ENCODE data around the gene CHST3.
"Not testable (repeated sequence)": the region's sequence is repeated elsewhere in the genome, so short reads cannot be mapped to it uniquely, and the experiment has no call there.

Gene CHST3, protein sequence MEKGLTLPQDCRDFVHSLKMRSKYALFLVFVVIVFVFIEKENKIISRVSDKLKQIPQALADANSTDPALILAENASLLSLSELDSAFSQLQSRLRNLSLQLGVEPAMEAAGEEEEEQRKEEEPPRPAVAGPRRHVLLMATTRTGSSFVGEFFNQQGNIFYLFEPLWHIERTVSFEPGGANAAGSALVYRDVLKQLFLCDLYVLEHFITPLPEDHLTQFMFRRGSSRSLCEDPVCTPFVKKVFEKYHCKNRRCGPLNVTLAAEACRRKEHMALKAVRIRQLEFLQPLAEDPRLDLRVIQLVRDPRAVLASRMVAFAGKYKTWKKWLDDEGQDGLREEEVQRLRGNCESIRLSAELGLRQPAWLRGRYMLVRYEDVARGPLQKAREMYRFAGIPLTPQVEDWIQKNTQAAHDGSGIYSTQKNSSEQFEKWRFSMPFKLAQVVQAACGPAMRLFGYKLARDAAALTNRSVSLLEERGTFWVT

DNA sequence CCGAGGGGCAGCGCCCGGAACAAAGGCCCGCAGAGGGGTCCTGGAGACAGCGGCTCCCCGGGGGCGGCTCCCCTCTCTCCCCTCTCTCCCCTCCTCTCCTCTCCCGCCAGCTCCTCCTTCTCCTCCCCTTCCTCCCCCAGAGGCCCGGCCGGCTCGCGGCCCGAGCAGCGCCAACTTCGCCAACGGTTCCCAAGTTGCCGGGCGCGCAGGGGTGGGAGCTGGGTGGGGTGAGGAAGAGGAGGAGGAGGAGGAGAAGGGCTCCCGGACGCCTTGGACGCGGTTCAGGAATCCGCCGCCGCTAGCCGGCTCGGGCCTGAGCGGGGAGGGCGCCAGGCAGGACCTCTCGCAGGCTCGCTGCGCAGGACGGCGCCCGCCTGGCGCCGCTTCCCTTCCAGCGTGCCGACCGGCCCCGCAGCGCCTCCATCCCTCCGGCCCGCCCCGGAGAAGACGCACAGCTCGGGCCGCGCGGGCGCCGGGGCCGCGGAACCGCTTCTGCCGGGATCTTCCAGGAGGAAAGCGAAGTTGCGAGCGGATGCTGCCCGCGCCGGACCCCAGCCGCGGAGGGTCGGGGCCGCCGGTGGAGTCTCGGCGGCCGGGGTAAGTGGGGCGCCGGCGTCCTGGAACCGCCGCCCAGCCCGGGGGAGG is at the start of gene CHST3:
TSS of gene CHST3 (plus strand) at position 298 of the 645 bp plus-strand sequence. CDS start 41,448 bp downstream, outside the sequence.
- no peak for DNase-seq (ENCODE audit: low read depth, low spot score)

DNA sequence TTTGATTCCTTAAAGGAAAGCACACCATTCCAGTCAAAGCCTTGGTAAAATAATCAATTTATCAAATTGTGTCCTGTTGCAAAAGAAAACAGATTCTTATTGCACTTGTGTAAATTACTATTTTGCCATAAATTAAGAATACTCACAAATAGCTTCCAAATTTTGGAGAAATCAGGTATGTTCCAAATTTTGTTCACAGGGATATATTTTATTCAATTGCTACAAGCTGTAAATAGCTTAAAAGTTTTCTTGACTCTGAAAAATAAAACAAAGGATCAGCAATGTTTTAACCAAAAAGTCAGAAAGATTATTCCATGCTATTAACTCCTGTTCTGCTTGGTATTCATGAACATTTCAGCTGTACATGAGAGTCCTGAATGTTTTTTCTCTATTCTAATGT is 47.4 kb upstream of the CHST3 start:
- no peak for DNase-seq (ENCODE audit: low read depth, low spot score)

DNA sequence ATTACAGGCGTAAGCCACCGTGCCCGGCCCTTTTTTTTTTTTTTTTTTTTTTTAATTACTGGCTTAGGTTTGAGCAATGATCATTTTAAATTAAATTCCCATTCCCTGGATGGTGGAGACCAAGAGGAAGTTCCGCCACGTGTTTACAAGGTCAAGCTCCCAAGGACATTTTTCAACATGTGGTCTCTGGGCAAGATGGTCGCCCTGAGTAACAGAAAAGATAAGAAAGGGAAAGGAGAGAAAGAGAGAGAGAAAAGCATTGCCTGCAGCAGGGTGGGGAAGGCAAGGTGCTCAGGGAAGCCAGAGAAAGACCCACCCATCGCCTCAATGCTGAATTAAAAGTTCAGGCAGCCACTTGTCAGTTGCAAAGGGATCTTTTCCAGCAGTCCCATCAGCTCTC is 45.2 kb upstream of the CHST3 start:
- no peak for DNase-seq (ENCODE audit: low read depth, low spot score)

DNA sequence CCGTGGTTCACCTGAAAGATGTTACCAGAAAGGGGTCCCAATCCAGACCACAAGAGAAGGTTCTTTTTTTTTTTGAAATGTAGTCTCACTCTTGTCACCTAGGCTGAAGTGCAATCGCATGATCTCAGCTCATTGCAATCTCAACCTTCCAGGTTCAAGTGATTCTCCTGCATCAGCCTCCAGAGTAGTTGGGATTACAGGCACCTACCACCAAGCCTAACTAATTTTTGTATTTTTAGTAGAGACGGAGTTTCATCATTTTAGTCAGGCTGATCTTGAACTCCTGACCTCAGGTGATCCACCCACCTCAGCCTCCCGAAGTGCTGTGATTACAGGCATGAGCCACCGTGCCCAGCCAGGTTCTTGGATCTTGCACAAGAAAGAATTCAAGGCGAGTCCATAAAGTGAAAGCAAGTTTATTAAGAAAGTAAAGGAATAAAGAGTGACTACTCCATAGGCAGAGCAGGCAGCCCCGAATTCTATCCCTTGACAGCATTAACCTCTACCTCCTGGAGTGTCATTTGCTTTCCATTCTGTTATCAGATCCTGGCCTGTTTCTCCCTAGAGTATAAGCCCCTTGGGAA is 44.1 kb upstream of the CHST3 start:
- not testable (repeated sequence) for DNase-seq (ENCODE audit: low read depth, low spot score)

DNA sequence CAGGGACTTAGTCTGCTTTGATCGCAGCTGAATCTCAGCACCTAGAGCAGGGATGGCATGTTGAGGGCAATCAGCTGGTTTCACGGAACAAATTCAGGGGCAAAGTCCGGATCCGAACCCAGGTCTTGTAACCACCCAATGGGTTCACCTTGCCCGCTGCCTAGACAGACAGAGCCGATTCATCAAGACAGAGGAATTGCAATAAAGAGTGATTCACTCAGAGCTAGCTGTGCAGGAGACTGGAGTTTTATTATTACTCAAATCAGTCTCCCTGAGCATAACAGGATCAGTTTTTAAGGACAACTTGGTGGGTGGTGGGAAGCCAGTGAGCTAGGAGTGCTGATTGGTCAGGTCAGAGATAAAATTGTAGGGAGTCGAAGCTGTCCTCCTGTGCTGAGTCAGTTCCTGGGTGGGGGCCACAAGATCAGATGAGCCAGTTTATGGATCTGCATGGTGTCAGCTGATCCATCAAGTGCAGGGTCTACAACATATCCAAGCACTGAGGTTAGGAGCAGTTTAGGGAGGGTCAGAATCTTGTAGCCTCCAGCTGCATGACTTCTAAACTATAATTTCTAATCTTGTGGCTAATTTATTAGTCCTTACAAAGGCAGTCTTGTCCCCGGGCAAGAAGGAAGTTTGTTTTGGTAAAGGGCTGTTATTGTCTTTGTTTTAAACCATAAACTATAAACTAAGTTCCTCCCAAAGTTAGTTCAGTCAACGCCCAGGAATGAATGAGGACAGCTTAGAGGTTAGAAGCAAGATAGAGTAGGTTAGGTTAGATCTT is 43.5 kb upstream of the CHST3 start:
- DNase-seq (ENCODE audit: low read depth, low spot score), result no peak

DNA sequence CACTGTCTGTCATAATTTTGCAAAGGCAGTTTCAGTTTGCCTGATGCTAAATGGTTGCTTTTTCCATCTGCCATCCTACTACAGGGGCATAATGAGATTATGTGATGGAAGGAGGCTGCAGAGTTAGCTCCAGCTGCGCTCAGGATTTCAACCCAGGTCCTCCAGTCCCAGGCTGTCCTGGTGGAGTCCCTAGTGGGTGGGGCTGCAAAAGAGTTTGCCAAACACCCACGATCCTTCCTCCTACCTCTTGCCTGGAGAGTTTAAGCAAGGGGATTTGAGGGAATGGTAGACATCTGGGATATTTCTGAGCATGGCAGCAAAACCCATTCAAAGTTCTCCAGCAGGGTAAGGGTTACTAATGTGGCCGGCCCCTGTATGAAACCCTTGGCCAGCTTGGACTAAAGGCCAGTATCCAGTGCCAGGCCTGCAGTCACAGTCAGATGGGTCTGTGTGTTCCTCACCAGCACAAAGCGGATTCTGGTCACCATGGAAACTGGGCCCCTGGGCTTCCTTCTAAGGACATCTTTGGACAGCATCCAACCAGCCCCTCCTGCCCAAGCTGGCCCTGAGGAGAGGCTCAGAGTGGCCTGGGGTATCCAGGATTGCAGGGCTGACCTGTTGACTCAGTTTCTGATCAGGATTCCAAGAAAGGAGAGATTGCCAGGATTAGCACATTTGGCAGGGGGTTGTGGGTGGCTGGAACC is 42.7 kb upstream of the CHST3 start:
- DNase-seq (ENCODE audit: low read depth, low spot score), result no peak

DNA sequence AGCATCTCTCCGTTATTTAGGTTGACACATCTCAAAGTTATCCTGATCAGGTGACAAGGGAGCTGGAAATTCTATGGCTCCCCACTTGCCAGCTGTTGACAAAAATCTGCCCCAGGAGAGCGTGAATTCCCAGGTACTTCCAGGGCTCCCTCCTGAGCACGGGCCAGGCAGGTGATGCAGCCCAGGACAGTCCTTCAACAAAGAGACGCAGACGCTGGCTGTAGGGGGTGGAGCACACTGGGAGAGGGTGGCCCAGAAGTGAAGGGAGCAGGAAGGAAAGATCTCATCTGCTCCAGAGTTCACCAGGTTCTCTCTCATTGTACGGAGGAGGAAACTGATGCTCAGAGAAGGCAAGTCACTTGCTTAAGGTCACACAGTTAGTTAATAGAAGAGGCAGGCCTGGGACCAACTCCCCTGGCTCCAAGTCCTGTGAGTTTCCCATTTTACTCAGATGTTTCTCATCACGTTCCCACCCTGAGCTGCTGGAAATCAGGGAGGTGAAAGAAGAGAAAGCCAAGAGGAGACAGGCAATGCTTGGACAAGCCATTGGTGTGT is 41.0 kb upstream of the CHST3 start:
- DNase-seq (ENCODE audit: low read depth, low spot score), result no peak

DNA sequence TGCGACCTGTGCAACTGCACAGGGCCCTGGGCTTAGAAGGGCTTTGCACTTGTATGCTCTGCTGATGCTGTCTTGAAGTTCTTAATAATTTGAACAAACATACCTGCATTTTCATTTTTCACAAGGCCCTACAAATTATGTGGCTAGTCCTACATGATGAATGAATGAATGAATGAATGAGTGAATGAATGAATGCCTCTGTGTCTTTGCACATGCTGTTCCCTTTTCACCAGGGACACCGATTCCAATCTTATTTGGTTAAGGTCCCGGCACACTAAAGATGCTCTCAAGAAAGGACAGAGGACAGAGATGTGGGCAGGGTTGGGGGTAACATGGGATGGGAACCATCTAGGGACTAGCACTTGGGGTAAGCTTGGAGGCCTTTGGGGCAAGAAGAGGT is 39.4 kb upstream of the CHST3 start:
- no peak for DNase-seq (ENCODE audit: low read depth, low spot score)

DNA sequence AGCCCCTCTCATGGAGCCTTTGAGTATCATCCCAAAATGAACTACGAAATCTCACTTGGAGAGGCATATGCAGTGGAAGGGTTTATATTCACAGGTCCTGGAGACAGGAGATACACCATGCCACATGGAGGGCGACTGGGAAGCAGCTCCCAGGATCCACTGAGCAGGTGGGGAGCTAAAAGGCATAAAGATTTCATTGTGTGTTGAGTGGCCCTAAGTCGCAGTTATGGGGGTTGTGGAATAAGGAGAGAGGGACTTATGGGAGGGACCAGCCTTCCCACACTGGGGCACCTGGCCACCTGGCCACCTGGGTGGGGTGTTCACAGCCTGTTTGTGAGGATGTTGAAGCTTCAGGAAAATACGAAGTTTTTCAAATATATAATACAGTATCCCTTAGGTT is 37.0 kb upstream of the CHST3 start:
- DNase-seq (ENCODE audit: low read depth, low spot score), result no peak

DNA sequence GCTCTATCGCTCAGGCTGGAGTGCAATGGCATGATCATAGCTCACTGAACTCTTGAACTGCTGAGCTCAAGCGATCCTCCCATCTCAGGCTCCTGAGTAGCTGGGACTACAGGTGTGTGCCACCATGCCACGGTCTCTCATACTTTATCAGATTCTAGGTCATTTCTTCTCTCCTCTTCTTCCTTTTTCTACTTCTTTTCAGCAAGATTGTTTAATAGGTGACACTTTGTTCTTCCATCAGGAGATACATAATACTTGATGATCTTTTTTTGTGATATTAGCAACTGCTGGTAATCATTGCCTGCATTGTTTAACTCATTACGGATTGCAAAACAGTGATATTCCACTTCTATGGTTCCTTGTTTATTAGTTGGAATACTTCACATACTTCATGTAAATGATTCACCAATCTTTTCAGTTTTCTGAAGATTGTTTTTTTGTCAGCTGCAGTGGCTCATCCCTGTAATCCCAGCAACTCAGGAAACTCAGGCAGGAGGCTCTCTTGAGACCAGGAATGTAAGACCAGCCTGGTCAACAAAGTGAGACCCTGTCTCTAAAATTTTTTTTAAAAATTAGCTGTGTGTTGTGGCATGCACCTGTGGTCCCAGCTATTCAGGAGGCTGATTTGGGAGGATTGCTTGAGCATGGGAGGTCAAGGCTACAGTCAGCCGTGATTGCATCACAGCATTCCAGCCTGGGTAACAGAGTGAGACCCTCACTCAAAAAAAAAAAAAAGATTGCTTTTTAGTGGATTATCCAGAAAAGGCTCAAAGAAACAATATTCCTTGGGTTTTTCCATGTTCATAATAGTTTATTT is 36.2 kb upstream of the CHST3 start:
- no peak for DNase-seq (ENCODE audit: low read depth, low spot score)

DNA sequence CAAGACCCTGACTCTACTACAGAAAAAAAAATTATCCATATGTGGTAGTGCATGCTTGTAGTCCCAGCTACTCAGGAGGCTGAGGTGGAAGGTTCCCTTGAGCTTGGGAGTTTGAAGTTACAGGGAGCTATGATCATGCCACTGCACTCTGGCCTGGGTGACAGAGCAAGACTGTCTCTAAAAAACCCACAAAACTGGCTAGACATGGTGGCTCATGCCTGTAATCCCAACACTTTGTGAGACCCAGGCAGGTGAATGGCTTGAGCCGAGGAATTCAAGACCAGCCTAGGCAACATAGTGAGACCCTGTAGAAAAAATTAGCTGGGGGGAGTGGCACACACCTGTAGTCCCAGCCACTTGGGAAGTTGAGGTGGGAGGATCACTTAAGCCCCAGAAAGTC is 32.9 kb upstream of the CHST3 start:
- no peak for DNase-seq (ENCODE audit: low read depth, low spot score)

DNA sequence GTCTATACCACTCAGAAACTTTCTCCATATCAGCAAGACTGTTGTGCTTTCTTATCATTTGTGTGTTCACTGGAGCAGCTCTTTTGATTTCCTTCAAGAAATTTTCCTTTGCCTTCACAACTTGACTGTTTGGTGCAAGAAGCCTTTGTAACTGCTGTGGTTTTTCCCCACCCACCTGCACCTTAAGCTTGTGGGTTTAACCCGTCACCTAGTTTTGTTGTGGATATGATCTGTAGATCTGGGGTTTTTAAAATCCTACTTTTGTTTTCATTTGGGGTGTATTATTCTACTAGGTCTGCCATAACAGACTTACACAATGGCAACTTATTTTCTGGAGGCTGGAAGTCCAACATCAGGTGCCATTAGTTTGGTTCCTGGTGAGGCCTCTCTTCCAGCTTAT is 30.5 kb upstream of the CHST3 start:
- DNase-seq (ENCODE audit: low read depth, low spot score), result no peak

DNA sequence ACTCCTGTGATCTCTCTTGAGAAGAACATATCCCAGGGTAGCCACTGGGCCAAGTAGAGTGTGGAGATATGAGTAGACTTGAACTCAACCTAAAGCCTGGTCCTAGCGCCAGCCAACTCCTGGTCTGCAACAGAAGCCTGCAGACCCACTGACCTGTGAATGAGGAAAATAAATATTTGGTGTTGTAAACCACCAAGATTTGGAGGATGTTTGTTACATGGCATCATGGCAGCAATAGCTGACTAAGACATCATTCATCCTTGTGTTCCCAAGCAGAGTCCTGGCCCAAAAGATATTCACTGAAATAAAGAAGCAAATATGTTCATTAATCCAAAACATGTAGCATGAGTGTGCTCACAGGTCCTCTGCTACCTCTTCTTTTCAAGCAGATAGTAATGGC is 26.0 kb upstream of the CHST3 start:
- no peak for DNase-seq (ENCODE audit: low read depth, low spot score)

DNA sequence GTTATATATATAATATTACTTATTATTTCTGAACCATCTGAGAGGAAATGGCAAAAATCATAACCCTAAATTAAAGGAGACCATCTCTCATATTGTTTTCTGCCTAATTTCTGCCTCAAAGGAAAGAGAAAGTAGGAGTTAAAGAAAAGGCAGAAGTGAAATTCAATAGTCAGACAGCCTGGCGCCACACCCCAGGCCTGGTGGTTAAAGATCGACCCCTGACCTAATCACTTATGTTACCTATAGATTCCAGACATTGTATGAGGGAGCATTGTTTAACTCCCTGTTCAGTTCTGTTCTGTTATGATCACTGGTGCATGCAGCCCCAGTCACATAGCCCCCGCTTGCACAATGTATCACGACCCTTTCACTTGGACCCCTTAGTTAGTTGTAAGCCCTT is 24.9 kb upstream of the CHST3 start:
- DNase-seq (ENCODE audit: low read depth, low spot score), result no peak

DNA sequence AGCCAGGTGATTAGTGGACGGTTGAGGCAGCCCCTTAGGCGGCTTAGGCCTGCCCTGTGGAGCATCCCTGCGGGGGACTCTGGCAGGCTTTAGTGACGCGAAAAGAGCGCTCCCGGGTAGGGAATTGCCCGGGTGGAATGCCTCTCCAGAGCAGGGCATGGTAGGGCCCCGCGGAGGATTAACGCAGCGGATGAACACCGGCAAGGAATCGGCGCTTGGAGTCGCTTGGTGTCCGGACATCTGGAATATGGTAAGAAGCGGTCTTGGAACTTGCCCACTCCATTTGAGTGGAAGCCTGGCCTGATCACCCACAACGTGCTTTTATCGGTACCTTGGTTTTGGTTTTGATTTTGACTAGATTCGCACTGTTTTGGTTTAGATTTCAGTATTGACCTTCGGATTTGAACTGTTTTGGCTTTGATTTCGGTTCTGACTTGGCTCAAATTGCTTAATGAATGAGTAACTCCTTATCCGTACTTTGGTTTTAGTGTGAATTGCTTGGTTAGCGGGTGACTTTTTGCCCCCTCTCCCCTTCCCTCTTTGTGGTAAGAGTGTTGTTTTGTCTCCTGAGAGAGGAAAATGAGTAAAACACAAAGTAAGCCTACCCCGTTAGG is 24.2 kb upstream of the CHST3 start:
- DNase-seq (ENCODE audit: low read depth, low spot score), result no peak

DNA sequence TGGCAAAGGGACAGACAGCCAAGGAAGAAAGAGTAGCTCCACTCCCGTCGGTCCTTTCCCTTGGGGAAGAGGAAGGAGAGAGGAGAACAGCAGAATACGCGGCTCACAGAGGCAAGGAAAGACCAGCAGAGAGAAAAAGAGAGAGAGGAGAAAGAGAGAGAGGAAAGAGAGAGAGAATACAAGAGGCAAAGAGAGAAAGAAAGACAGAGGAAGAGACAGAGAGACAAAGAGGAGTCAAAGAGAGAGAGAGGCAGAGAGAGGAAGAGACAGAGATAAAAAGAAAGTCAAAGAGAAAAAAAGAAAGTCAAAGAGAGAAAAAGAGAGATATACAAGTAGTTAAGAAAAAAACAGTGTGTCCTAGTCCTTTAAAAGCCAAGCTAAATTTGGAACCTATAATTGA is 23.4 kb upstream of the CHST3 start:
- no peak for DNase-seq (ENCODE audit: low read depth, low spot score)

DNA sequence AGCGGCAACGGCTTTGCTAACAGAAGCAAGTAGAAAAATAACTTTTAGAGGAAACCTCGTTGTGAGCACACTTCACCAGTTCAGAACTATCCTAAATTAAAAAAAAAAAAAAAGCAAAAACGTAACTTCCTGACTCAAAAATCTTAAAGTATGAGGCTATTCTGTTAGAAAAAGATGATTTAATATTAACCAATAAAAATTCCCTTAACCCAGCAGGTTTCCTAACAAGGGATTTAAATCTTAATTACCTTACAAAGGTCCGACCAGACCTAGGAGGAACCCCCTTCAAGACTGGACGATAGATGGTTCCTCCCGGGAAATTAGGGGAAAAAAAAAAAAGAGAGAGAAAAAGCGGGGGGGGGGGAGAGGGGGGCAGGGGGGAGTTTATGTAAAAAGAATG is 22.9 kb upstream of the CHST3 start:
- no peak for DNase-seq (ENCODE audit: low read depth, low spot score)

DNA sequence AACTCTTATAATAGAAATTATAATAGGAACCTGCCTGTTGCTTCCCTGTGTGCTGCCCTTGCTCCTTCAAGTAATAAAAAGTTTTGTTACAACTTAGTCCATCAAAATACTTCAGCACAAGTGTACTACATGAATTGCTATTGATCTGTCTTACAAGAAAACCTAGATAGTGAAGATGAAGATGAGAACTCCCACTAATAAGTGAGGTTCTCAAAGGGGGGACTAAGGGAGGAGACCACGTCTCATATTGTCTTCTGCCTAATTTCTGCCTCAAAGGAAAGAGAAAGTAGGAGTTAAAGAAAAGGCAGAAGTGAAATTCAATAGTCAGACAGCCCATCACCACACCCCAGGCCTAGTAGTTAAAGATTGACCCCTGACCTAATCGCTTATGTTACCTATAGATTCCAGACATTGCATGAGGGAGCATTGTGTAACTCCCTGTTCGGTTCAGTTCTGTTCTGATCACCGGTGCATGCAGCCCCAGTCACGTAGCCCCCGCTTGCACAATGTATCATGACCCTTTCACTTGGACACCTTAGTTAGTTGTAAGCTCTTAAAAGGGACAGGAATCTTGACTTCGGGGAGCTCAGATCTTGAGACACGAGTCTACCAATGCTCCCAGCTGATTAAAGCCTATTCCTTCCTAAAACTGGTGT is 18.2 kb upstream of the CHST3 start:
- DNase-seq (ENCODE audit: low read depth, low spot score), result no peak

DNA sequence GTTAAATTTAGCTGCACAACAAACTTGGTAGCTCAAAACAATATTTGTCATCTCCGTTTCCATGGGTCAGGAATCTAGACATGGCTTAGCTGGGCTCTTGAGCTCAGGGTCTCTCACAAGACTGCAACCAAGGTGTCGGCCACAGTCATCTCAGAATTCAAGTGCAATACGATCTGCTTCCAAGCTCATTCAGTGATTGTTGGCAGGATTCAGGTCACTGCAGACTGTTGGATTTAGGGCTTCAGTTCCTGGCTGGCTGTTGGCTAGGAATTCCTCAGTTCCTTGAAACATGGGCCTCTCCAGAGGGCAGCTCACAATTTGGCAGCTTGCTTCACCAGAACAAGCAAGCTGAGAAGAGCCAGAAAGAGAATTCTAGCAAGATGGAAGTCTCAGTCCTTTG is 17.5 kb upstream of the CHST3 start:
- DNase-seq (ENCODE audit: low read depth, low spot score), result no peak
